Hematopoietic multipotent progenitor cell treated with erythropoietin and hydrocortisone succinate and interleukin-3 and kit ligand, for 8 days (in vitro differentiated cells): ENCODE data around the gene NME7.
"Not testable (repeated sequence)": the region's sequence is repeated elsewhere in the genome, so short reads cannot be mapped to it uniquely, and the experiment has no call there.

Experiments
- DNase-seq: peaks from one replicate; pipeline ENCODE4 v3.0.0-alpha.2; 2015

NME7 gene

DNA sequence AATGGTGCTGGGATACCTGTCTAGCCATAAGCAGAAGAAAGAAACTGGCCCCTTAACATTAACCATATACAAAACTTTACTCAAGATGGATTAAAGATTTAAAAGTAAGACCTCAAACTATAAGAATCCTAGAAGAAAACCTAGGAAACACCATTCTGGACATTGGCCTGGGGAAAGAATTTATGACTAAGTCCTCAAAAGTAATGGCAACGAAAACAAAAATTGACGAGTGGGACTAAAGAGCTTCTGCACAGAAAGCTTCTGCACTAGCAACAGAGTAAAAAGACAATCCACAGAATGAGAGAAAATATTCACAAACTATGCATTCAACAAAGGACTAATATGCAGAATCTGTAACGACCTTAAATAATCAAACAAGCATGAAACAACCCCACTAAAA is 66.7 kb downstream of the NME7 start:
- DNase-seq: no peak

DNA sequence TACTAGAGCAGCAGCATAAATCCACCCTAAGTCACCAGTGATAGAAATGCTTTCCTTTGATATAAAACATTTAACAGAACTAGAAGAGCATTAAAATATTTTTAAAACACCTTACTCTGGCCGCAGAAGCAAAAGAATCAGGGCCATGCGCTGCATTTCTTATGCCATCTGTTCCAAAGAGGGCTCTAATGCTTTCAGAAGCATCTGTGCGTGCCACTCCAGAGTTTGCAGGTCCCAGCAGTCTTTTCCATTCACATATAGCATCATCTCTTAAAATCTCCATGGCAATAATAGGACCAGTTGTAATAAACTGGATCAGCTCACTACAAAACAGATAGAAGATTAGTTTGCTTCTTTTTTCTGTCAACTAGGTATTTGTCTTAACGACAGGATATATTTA is 69.2 kb downstream of the NME7 start:
- DNase-seq: no peak

- DNase-seq: no peak
These were observed 71.8 kb downstream of the NME7 start for GRCh38 chr1:169295846-169296245.

DNA sequence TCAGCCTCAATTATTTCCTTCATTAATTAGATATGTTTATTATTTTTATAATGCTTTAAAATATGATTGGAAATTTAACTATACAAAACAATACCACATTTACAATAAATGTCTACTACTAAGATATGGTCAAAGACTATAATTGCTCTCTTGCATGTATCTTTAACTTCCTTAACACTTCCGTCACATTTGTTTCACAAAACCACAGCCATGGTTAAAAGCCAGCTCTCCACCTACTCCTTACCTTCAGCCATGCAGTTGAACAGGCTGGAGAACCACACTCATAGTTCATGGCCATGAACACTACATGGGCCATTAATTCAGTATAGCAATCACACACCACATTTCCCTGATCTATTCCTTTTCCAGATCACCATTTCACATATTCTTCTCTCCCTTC is 72.2 kb downstream of the NME7 start:
- DNase-seq: peak; percentile 20

DNA sequence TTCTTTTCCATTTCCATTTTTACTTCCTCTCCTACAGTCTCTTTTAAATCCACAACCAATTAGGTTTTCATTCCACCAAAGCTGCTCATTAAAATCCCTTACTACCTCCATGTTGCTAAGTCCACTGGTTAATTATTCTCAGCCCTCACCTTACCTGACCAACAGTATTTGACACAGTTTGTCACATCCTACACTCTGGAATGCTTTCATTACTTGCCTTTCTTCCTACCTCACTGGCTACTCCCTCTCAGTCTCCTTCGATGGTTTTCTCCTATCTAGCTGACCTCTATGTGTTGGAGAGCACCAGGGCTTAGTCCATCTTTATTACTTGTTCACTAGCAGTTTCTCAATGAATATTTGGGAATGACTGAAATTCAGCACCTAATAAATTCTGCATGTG is 78.6 kb downstream of the NME7 start:
- no peak for DNase-seq

- DNase-seq: no peak
These were observed 79.6 kb downstream of the NME7 start for GRCh38 chr1:169288011-169288414.

DNA sequence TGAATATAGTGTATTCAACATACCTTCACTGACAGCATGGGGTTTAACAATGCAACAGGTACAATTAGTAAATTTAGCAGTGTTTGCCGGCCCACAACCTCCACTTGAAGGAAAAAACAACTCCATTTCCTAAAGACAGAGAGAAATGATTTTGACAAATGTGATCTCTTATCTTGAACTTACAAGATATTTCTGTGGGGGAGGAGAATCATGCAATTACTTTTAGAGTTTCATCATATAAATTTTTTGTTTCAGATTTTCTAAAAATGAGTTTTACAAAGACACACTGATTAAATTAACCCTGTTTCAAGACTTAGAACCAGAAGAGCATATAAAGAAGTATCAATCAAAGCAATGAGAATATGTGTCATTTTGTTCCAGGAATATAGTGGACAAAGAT is 80.3 kb downstream of the NME7 start:
- no peak for DNase-seq

- not testable (repeated sequence) for DNase-seq
These were observed 86.0 kb downstream of the NME7 start for GRCh38 chr1:169281562-169281961.

DNA sequence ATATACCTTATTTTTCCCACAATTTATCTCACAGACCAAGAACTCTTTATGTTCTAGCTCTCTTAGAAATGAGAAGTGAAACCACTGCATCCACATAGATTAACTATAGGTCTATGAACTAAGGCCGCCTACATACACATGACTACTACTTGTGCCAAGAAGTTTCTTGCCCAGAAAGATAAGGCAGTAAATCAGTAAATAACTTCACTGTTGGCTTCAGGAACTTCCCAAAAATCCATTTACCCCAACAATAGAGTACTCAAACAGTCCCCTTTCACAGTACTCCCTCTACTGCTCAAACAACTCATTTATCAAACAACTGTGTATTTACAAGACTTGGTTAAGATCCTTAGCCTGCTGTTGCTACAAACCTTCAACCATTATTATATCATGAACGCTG is 96.5 kb downstream of the NME7 start:
- DNase-seq: peak; percentile 92

DNA sequence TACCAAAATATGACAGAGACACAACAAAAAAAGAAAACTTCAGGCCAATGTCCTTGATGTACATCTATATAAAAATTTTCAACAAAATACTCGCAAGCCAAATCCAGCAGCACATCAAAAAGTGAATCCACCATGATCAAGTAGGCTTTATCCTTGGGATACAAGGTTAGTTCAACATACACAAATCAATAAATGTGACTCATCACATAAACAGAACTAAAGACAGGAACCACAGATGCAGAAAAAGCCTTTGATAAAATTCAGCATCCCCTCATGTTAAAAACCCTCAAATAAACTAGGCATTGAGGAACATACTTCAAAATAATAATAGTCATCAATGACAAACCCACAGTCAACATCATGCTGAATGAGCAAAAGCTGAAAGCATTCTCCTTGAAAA is 101.5 kb downstream of the NME7 start:
- no peak for DNase-seq

DNA sequence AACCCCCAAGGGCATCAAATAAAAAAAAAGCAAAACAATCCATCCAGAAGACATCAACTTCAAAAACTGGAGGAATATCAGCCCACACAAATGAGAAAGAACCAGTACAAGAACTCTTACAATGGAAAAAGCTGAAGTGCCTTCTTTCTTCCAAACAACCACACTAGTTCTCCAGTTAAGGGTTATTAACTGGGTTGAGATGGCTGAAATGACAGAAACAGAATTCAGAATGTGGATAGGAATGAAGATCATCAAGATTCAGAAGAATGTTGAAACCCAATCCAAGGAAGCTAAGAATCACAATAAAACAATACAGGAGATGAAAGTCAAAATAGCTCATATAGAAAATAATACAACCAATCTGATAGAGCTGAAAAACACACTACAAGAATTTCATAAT is 104.5 kb downstream of the NME7 start:
- DNase-seq: no peak

GRCh38 chr1:169261884-169262283 is 105.7 kb downstream of the NME7 start:
- no peak for DNase-seq

GRCh38 chr1:169260478-169261151 is 107.0 kb downstream of the NME7 start:
- DNase-seq: peak; percentile 15

- DNase-seq: no peak
These were observed 107.8 kb downstream of the NME7 start for GRCh38 chr1:169259816-169260215.

- DNase-seq: no peak
These were observed 116.8 kb downstream of the NME7 start for GRCh38 chr1:169250795-169251194.

DNA sequence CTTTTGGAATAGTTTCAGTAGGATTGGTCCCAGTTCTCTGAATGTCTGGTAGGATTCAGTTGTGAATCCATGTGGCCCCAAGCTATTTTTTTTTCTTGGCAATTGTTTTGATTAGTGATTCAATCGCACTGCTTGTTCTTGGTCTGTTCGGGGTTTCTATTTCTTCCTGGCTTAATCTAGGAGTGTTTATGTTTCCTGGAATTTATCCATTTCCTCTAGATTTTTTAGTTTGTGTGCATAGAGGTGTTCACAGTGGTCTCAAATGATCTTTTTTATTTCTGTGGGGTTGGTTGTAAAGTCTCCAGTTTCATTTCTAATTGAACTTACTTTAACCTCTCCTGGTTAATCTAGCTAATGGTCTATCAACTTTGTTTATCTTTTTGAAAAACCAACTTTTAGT is 117.6 kb downstream of the NME7 start:
- no peak for DNase-seq

DNA sequence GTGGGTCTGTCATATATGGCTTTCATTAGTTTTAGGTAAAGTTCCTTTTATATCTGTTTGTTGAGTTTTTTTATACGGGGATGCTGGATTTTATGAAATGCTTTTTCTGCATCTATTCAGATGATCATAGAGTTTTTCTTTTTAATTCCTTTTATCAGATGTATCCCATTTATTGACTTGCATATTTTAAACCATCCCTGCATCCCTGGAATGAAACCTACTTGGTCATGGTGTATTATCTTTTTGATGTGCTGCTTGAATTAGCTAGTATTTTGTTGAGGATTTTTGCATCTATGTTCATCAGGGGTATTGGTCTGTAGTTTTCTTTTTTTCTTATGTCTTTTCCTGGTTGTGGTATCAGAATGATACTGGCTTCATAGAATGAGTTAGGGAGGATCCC is 118.0 kb downstream of the NME7 start:
- DNase-seq: no peak

DNA sequence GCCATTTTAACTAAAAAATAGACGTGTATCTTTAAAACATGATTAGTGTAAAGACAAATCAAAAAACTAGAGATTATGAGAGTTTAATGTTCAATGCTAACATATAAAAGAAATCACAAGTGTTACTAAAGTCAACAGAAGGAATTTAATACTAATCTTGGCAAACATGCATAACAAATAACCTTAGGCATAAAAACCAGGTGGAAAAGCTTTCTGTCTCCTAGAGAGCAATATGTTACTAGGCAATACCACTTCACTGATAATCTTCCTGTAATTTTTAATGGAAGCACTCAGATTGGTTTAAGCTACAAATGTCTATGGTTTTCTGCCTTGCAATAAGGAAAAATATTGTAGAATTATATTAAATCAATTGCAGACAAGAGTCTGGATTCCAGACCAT is 121.9 kb downstream of the NME7 start:
- DNase-seq: no peak

DNA sequence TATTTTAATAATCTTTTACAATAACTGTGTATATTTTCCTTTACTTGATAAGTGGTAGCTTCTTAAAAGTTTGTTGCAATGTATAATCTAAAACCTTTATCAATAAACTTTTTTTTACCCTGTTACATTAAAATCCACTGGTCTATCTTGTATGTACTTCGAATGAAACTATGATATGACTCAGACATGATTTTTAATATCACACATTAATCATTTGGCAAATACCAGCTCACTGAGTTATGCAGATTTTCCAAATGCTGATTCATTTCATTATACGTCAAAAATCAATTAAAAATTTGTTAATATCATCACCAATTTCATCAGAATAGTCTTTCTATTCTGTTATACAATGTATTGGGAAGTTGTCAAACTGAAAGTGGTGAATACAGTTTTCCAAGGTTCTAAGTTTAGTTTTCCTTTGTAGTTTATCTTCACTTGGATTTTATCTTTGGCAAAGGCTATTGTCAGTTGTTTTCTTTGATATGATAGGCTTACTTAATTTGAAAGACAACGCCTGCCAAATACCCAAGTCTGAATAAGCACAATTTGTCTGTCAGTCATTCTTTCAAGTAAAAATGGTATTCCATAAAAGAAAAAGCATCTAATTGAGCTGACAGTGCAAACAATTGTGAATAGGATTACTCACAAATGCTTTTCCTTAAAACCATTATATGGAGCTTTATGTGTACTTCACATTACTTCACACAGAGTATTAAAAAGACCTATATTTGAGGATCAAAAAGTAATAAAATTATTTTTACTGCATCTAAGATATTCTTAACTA is 127.0 kb downstream of the NME7 start:
- DNase-seq: peak; percentile 25

DNA sequence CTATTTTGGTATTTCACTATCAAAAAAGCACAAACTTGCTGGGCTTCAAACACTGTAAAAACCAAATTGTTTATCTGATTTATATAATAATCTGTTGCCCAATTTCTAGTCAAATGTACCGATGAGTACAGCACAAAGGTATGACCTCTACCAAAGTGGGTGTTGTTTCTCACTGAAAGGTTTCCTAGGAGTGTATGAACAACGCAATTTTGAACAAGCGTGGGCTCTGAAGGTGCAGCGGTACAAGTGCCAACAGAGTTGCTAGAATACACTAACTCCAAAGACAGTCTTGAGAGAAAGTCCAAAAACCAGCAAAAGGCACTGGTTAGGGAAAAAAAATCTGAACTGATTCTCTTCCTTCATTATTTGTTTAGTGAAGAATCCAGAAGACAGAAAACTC is 130.7 kb downstream of the NME7 start:
- DNase-seq: no peak

DNA sequence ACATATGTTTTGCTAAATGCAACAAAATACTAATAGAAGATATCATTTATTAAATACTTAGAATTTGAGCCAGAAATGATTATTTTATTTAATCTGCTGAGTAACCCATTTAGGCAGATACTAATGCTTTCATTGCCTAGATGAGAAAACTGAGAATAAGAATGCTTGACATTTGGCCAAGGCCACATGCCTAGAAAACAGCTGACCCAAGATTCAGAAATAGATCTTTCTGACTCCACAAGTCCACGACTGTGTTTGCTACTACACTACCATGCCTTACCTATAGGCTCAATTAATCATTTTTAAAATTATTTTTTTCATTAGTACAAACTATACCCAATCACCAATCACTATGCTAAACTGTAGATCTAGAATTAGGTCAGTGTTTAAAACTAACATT is 131.5 kb downstream of the NME7 start:
- no peak for DNase-seq

GRCh38 chr1:169235568-169235967 is 132.0 kb downstream of the NME7 start:
- no peak for DNase-seq

GRCh38 chr1:169234780-169235179 is 132.8 kb downstream of the NME7 start:
- DNase-seq: no peak

GRCh38 chr1:169217636-169218035 is 150.0 kb downstream of the NME7 start:
- no peak for DNase-seq

- DNase-seq: no peak
These were observed 153.0 kb downstream of the NME7 start for GRCh38 chr1:169214598-169214997.
